Right lung (tissue), 5 donors: ENCODE data around the gene UBXN2A. TPM values are rescaled to one million over a fixed set of nuclear protein-coding genes. Genes with fewer than 3 reads are reported as not detected.
"Not testable (repeated sequence)": the region's sequence is repeated elsewhere in the genome, so short reads cannot be mapped to it uniquely, and the experiment has no call there.

Source experiments
- DNase-seq, 2 donors: peaks; one replicate each; pipeline ENCODE4 v3.0.0-alpha.2; 2013
- polyA plus RNA-seq, 5 donors: library from polyadenylated mRNA; unstranded; fragments of 120-200 nt; gene quantifications; one replicate each; pipeline versions ENCODE4 v1.2.1 to v1.2.3, GENCODE V29; 2013; ENCODE audit warnings: inconsistent platforms in 1 of 5, low replicate concordance in 1 of 5; ENCODE audit not compliant: insufficient read length in 5 of 5, insufficient read depth in 1 of 5

Gene UBXN2A
- polyA plus RNA-seq, 5 donors = 16.5 to 25.6 (median 21.0) TPM

DNA sequence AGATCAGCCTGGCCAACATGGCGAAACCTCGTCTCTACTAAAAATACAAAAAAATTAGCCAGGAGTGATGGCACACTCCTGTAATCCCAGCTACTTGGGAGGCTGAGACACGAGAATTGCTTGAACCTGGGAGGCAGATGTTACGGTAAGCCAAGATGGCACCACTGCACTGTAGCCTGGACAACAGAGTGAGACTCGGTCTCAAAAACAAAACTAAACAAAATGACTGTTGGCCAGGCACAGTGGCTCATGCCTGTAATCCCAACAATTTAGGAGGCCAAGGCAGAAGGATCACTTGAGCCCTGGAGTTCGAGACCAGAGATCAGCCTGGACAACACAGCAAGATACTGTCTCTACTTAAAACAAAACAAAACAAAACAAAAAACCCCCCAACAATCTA lies 102.9 kb downstream of the UBXN2A start:
- not testable (repeated sequence) for DNase-seq

DNA sequence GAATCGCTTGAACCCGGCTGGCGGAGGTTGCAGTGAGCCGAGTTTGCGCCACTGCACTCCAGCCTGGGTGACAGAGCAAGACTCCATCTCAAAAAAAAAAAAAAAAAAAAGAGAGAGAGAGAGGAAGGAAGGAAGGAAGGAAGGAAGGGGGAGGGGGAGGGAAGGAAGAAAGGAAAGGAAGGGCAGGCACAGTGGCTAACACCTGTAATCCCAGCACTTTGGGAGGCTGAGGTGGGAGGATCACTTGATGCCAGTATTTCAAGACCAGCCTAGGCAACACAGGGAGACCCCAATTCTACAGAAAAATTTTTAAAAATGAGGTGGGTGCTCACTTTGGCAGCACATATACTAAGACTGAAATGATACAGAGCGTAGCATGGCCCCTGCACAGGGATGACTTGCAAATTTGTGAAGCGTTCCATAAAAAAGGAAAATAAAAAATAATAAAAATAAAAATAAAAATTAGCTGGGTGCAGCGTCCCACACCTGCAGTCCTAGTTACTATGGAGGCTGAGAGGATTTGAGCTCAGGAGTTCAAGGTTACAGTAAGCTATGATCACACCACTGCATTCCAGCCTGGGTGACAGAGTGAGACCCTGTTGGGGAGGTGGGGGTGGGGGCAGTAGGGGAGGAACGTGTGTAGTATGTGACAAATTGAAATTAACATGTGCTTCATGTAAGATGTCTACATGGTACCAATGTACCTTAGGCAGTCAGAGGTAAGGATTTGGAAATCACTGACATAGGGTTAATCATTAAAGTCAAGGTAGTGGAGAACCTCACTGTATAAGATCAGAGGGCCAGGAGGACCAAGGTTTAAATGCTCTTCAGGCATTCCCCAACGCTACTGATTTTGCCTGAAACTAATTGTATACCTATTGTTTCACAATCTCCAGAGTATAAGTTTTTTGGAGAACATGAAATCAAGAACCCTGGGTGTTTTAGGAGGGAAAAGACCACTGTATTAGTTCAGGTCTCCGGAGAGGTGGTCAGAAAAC lies 105.5 kb downstream of the UBXN2A start:
- DNase-seq = no peak

DNA sequence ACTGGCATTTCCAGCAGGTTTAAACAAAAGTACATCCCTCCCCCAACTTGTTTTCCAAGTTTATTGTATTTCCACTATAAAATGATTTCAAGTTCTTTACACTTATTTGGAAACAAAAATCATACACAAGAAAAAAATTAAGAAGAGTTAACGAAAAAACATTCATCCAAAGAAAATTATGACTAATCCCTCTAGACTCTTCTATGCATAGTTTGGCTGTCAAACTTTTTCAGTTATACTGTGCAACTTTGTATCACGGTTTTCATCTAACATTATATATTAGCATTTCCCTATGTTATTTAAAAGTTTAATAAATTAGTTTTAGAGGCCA lies 106.3 kb downstream of the UBXN2A start:
- DNase-seq = no peak

DNA sequence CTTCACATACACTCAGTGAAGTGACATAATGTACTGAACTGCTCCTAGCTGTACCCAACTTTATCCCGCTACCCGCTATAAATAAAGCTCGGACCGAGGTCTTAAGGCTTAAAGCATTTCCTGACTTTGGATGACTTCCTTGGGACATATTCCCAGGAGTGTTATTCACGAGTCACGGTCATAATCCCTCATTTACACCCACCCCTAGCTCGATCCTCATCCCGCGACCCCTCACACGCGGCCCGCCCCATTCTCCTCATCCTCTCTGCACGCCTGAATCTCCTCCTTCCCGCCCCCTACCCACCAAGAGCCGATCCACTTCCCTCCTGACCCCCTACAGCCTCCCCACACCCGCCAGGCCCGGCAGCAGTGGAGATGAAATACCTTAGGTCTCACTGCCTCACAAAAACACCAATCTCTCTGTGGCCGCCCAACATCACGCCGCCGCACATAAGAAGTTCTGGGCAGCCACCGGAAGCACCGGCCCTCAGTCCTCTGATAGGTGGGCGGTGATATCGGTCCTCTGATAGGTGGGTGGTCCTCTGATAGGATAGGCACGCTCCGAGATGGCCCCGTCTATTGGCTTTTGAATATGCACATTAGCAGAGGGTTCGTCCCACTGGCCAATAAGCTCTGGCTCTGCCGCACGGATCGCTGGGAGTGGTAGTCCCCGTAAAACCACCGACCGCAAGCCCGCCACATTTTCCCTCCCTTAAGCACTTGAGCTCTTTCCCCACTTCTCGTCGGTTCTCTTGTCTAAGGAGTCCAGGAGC lies 106.9 kb downstream of the UBXN2A start, which contains the start of gene WDCP:
TSS of gene WDCP (minus strand) at position 462 of the 773 bp plus-strand sequence. CDS start 7,897 bp downstream, outside the sequence.
- DNase-seq = peak; percentile 91 to 95

DNA sequence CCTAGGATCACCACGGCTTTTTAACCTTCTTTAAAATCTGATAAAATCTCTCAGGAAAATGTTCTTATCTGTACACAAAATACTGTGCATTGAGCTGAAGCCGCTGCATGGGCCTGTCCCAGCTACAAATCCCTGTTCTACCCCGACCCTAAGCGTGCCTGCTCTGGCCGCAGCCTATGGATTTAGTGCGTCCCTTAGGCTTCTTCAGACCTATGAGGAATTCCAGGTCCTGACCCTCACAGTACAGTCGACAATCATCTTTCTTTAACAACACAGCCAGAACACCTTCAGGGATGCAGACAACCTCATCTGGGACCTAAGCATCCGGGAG lies 107.4 kb downstream of the UBXN2A start:
- DNase-seq = no peak

DNA sequence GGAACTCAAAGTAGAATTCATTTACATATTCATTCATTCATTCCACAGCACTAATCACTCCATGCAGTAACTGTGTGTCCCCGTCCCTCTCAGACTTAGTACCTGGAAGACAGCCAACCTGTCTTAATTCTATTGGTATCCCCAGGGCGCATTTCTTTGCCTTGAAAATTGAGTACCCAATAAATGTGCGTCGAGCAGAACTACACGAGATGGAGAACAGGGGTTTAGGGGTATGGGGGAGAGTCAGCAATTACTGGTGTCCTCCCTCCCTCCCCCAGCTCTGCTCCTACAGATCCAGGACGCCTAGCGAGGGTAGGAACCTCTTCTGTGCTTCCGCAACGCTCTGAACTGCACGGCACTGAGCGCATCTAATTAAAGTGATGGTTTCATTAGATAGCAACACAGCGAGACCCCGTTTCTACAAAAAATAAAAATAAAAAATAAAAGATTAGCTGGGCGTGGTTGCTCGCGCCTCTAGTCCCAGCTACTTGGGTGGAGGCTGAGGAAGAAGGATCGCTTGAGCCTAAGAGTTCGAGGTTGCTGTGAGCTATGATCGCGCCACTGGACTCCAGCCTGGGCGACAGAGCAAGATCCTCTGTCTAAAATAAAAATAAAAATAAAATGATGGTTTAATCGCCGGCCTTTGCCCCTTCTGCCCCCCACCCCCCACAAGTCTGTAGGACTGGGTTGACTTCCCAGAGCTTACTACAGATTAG lies 108.7 kb downstream of the UBXN2A start:
- no peak for DNase-seq

DNA sequence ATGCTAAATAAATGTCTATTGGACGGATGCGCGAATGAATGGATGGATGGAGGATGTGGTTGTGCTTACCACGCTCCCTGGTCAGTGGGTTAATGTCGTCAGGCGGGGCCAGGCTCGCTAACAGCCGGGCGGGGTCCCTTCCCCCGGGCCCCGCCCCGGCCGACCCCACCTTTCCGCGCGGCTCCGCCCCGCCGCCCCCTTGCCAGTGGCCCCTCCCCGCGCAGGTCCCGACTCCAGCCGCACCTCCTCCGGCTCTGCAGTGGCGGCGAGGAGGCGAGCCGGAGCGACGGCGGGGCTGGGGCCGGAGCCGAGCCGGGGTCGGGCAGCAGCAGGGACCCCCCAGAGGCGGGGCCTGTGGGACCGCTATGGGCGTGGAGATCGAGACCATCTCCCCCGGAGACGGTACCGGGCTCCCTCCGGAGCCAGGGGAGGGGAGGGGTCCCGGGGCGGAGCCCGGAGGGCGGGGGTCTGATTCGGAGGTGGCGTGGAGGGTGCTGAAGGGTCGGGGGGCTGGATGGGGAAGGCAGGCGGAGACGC lies 109.3 kb downstream of the UBXN2A start, which contains the start of gene FKBP1B:
TSS of gene FKBP1B (plus strand) at position 257 of the 537 bp plus-strand sequence. CDS start at position 366, 109 bp downstream.
- DNase-seq = peak; percentile 21 to 33

DNA sequence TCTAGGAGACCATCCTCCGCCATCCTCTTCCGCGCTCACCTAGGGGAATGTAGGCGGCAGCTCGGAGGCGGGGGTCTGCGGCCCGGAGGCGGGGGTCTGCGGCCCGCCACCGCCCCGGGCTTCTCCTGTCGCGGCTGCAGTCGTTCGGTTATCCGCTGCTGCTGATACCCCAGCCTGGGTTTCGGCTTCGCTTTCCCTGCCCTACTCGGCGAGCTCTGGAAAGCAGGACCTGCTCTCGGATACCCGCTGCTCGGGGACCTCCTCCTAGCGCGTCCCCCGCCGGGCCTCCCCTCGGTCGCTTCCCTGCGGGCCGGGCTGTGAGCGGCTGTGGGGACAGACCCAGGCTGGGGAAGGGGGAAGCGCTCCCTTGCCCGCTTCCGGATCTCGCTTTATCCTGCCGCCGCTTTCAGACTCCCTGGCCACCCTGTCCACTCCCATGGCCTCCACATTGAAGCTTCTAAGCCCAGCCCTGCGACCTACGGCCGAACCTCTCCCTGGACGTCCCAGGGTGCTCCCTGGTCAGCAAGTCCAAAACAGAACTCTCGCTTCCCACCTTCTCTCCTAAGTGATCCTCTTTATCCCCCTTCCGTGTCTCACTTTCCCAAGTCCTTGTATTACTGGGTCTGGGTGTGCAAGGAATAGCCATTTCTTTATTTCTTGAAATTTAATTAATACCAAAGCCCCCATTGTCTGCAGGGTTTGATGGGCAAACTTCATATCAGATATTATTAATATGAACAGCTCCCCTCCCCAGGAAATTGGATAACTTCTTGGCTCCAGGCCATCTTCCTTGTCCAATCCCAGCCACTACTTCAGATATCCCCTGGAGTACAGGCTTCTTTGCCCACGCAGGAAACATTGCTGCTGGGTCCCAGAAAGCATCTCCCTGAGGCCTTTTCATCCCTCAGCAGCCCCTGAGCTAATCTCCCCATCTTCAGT lies 110.0 kb downstream of the UBXN2A start:
- DNase-seq = peak; percentile 19 to 24

DNA sequence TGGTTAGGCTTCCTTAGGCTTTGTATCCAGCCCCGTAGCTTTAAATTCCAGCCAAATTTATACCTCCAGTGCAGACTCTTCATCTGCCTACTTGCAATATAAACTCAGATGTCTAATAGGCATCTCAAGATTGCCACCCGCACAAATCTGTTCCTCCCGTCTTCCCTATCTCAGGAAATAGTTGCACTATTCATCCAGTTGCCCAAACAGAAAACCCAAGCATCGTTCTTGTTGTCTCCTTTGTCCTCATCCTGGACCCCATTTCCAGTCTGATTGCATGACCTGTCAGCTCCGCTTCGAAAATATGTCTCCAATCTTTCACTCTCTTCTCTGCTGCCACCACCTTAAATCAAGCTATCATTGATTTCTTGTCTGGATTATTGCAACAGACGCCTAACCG lies 111.6 kb downstream of the UBXN2A start:
- DNase-seq = no peak

DNA sequence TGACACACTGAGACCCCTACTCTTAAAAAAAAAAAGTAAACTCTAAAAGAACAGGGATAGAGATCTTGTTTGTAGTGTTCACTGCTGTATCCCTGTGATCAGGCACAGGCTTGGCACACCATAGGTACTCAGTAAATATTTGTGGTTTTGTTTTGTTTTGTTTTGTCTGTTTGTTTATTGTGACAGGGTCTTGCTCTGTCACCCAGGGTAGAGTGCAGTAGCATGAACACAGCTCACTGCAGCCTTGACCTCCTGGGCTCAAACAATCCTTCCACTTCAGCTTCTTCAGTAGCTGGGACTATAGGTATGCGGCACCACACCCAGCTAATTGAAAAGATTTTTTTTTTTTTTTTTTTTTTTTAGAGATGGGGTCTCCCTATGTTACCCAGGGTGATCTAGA lies 112.7 kb downstream of the UBXN2A start:
- no peak for DNase-seq

Other genes with a start within 250 kb of the UBXN2A start
- 10 to 100 TPM; 16.7 to 28.7 (median 27.4) TPM for gene ATAD2B, start 13.3 kb upstream of the UBXN2A start, polyA plus RNA-seq
- gene MFSD2B, start 69.6 kb downstream of the UBXN2A start, polyA plus RNA-seq = 1 to 10 TPM; 3.1 to 5.7 (median 5.1) TPM
- gene WDCP, start 106.9 kb downstream of the UBXN2A start, polyA plus RNA-seq = 10 to 100 TPM; 11.6 to 18.2 (median 15.3) TPM
- gene FKBP1B, start 109.3 kb downstream of the UBXN2A start, polyA plus RNA-seq = 10 to 100 TPM; 14.3 to 16.4 (median 15.1) TPM
- gene SF3B6, start 135.9 kb downstream of the UBXN2A start, polyA plus RNA-seq = 100 to 1,000 TPM; 116 to 164 (median 138) TPM
- gene TP53I3, start 144.4 kb downstream of the UBXN2A start, polyA plus RNA-seq = 10 to 100 TPM; 49.6 to 78.6 (median 65.0) TPM
- 1 to 10 TPM; 2.3 to 3.7 (median 3.2) TPM for gene PFN4, start 182.9 kb downstream of the UBXN2A start, polyA plus RNA-seq
- 10 to 100 TPM; 22.2 to 30.6 (median 27.3) TPM for gene FAM228B, start 183.0 kb downstream of the UBXN2A start, polyA plus RNA-seq
- gene FAM228A, start 234.6 kb downstream of the UBXN2A start, polyA plus RNA-seq = 1 to 10 TPM; 1.1 to 3.4 (median 1.6) TPM